Esophagus squamous epithelium (tissue), 4 donors: ENCODE measurements around the gene AKAP3.

Experiments used
- CTCF ChIP-seq, 6 experiments: fragments of 450-650 bp in 4 of 6; fragments of 200-600 bp in 2 of 6; sonication (generic) in 2 of 6; IDR thresholded peaks; one replicate each; pipeline ENCODE4 v1.5.1; 2016 to 2019; ENCODE audit warnings: antibody characterized with exemption in 6 of 6, mild to moderate bottlenecking in 4 of 6, moderate library complexity in 4 of 6
- POLR2A ChIP-seq, 4 donors: fragments of 450-650 bp; IDR thresholded peaks; one replicate each; pipeline ENCODE4 v1.6.1; 2017; ENCODE audit warnings: antibody characterized with exemption in 4 of 4, mild to moderate bottlenecking in 4 of 4, moderate library complexity in 3 of 4

DNA sequence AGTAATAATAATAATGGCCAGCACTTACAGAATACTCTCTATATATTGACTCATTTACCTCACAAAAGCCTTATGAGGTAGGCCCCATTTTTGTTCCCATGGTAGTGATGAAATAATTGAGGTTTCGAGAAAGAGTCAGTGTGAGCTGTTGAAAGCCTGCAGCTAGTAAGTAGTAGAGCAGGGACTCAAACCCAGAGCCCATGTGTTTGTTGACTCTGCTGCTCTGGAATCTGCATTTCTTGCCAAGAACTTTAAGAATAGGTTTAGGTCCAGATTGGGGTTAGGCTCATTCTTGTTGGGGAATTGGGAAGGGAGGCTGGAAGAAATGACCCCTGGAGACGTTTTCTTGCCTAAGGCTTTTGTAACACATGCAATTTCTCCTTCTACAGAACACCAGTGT lies 58.9 kb downstream of the AKAP3 start:
- TF ChIP-seq CTCF (IDR thresholded peaks at IDR 0.05) (no peak), POLR2A (IDR thresholded peaks at IDR 0.05) (no peak)
